CD4-positive, alpha-beta T cell treated with Interleukin-17A for 4 hours (primary cell): ENCODE data around the gene LCN9.

ENCODE experiments used
- DNase-seq: peaks from one replicate; pipeline ENCODE4 v3.0.0-alpha.2; 2020; ENCODE audit warnings: mixed read lengths

Gene LCN9

DNA sequence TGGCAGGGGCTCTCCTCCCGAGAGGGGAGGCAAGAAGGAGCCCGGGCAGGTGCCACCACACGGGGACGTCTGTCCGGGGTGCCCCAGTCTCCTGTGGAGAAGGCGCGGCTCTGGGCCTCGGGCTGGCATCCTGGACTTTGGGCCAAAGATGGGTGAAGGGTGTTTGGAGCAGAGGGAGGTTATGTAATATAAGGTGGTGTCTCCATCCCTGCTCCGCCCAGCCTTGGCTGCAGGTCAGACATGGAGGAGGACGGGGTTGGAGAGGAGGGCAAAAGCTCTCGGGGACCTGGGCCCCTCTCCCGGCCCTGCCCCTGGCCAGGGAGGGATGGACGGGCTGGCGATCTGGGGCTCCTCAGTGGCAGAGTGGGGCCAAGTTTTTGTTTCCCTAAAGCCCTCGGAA is 37.4 kb downstream of the LCN9 start:
- no peak for DNase-seq

GRCh38 chr9:135701067-135701958 is 38.2 kb downstream of the LCN9 start:
- no peak for DNase-seq

- peak; percentile 63 for DNase-seq
Observed at GRCh38 chr9:135701959-135702721, 39.0 kb downstream of the LCN9 start, which contains the start of gene KCNT1. KCNT1 (plus strand) TSS chr9:135702185; CDS start chr9:135702259, 74 bp downstream.

DNA sequence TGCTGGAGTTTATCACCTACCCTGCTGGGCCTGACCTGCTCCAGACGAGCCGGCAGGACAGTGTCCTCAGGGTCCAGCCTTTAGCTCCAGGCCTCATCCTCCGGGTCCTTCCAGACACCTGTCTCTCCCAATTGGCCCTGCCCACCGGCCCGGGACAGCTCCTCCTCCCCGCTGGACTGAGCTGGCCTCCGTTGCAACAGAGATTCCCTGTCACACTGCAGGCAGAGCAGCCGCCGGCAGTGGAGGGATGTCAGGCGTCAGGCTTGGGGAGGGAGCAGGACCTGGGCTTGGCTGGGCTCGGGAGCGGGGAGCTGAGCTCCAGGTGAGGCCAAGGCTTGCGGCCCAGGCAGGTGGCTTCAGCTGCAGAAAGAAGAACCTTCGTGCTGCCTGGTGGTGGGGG is 40.6 kb downstream of the LCN9 start:
- no peak for DNase-seq

- no peak for DNase-seq
Observed at GRCh38 chr9:135704483-135704882, 41.4 kb downstream of the LCN9 start.

GRCh38 chr9:135705376-135705775 is 42.3 kb downstream of the LCN9 start:
- DNase-seq = no peak

DNA sequence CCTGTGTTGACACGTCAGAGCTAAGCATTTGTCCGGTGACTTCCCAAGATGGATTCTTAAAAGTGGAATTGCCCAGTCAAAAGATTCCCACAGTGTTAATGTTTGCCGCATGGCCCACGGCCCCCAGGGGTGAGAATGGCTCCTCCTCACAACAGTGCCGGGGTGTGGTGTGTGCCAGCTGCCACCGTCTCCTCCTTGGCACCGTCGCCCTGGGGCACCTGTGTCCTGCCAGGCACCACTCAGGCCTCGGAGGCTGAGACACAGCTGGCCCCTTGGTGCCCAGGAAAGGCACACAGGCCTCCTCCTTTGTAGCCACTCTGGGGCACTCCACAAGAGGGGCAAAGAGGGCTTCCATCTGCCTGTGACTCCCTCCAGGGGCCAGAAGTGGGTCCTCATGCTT is 43.2 kb downstream of the LCN9 start:
- DNase-seq = no peak

GRCh38 chr9:135707252-135708138 is 44.4 kb downstream of the LCN9 start:
- no peak for DNase-seq

- no peak for DNase-seq
Observed at GRCh38 chr9:135708164-135708563, 45.1 kb downstream of the LCN9 start.

DNA sequence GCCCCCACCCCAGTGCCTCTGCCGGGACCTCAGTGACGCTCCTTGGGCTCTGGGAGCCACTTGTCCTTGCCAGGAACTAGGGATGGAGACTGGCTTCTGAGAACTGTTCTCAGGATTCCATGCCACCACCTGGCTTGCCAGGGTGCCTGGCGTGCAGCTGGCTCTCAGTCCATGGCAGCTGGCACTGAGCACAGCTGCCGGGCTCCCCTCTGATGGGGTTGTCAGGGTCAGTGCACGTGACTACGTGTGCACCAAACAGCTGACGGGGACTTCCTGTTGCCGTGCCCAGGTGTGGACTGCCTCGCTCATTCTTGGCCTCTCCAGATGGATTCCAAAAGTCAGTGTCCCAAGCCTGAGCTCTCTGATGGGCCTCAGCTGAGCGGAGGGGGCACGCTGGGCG is 48.3 kb downstream of the LCN9 start:
- DNase-seq = no peak

DNA sequence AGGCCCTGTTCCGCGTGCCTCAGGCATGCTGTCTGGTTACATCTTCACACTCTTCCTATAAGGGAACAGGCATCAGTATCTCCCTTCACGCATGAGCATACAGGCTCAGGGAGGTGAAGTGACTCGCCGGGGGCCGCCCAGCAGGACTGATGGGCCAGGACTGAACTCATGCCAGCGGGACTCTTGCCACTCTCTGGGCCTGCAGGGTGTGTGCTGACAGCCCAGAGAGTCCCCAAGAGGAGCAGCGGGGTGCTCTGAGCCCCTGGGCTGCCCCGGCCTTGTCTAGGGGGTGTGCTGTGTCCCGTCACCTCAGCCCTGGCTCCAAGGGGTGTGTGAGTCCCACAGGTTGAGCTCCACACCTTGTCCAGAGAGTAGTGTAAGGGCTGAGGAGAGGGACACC is 48.8 kb downstream of the LCN9 start:
- no peak for DNase-seq

DNA sequence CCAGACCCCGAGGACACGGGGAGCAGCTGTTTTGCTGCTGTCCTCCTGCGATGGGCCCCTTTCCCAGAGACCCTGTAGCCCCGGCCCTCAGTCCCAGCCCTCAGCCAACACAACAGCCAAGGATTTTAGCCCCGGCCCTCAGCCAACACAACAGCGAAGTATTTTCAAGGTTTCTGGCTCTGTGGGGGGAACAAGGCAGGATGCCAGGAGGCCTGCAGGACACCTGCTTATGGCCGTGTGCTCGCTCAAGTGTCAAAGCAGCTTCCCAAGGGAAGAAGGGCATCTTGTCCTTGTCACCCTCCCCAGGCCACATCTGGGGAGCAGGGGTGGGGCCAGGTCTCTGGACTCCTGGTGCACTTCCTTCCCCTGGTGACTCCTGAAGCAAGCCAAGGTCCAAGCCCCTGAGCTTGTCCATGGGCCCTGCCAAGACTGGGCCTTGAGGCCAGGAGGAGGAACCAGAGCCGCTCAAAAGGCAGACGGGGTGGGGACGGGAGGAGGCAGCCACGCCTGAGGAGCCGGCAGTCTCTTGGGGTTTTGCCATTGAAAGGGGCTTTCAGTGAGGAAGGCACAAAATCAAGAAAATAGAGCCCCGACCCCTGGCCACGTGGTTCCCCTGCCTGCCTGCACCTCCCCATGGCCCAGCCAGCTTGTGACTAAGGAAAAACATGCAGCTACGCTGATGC is 49.6 kb downstream of the LCN9 start:
- DNase-seq = no peak

- no peak for DNase-seq
Observed at GRCh38 chr9:135714242-135715055, 51.3 kb downstream of the LCN9 start.

- no peak for DNase-seq
Observed at GRCh38 chr9:135715056-135715595, 52.0 kb downstream of the LCN9 start.

- DNase-seq = no peak
Observed at GRCh38 chr9:135716045-135716444, 52.9 kb downstream of the LCN9 start.
